Panc1 (cell line): ENCODE results near the gene VWA5B1.

Experiments
- TF ChIP-seq, protein P1 (sequence below): fragments of 450-650 bp; IDR thresholded peaks from 2 replicates; pipeline ENCODE4 v1.5.1; 2017; ENCODE audit warnings: mild to moderate bottlenecking
- TF ChIP-seq, protein P2 (sequence below), 2 experiments: IDR thresholded peaks; 2 replicates each; pipeline ENCODE4 v1.6.1; 2011 to 2012; ENCODE audit warnings: low read depth in 2 of 2, control low read depth in 1 of 2, low read length in 1 of 2, mild to moderate bottlenecking in 1 of 2, moderate library complexity in 1 of 2; ENCODE audit not compliant: insufficient read depth in 1 of 2

GRCh38 chr1:20327467-20327866, 36.8 kb downstream of the VWA5B1 start:
- TF ChIP-seq, protein P1, sequence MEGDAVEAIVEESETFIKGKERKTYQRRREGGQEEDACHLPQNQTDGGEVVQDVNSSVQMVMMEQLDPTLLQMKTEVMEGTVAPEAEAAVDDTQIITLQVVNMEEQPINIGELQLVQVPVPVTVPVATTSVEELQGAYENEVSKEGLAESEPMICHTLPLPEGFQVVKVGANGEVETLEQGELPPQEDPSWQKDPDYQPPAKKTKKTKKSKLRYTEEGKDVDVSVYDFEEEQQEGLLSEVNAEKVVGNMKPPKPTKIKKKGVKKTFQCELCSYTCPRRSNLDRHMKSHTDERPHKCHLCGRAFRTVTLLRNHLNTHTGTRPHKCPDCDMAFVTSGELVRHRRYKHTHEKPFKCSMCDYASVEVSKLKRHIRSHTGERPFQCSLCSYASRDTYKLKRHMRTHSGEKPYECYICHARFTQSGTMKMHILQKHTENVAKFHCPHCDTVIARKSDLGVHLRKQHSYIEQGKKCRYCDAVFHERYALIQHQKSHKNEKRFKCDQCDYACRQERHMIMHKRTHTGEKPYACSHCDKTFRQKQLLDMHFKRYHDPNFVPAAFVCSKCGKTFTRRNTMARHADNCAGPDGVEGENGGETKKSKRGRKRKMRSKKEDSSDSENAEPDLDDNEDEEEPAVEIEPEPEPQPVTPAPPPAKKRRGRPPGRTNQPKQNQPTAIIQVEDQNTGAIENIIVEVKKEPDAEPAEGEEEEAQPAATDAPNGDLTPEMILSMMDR, result no peak
- TF ChIP-seq, protein P2, sequence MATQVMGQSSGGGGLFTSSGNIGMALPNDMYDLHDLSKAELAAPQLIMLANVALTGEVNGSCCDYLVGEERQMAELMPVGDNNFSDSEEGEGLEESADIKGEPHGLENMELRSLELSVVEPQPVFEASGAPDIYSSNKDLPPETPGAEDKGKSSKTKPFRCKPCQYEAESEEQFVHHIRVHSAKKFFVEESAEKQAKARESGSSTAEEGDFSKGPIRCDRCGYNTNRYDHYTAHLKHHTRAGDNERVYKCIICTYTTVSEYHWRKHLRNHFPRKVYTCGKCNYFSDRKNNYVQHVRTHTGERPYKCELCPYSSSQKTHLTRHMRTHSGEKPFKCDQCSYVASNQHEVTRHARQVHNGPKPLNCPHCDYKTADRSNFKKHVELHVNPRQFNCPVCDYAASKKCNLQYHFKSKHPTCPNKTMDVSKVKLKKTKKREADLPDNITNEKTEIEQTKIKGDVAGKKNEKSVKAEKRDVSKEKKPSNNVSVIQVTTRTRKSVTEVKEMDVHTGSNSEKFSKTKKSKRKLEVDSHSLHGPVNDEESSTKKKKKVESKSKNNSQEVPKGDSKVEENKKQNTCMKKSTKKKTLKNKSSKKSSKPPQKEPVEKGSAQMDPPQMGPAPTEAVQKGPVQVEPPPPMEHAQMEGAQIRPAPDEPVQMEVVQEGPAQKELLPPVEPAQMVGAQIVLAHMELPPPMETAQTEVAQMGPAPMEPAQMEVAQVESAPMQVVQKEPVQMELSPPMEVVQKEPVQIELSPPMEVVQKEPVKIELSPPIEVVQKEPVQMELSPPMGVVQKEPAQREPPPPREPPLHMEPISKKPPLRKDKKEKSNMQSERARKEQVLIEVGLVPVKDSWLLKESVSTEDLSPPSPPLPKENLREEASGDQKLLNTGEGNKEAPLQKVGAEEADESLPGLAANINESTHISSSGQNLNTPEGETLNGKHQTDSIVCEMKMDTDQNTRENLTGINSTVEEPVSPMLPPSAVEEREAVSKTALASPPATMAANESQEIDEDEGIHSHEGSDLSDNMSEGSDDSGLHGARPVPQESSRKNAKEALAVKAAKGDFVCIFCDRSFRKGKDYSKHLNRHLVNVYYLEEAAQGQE (IDR thresholded peaks at IDR 0.05; ENCODE audit: insufficient read depth in 1 of 2, low read depth in 2 of 2, low read length in 1 of 2), result no peak
